PFSK-1 (cell line): ENCODE data around the gene ANKRD10.

Experiments
- POLR2AphosphoS5 ChIP-seq: IDR thresholded peaks from 2 replicates; pipeline ENCODE4 v1.6.1; 2012; ENCODE audit warnings: low read depth, mild to moderate bottlenecking, control low read depth, low read length, moderate library complexity
- TAF1 ChIP-seq: IDR thresholded peaks from 2 replicates; pipeline ENCODE4 v1.6.1; 2012; ENCODE audit warnings: low read length, control low read depth, borderline replicate concordance; ENCODE audit not compliant: insufficient read depth
- TF ChIP-seq, protein P1 (sequence below), 2 experiments: IDR thresholded peaks; 2 replicates each; pipeline versions ENCODE4 v1.6.1 to v1.8.0; 2011 to 2012; ENCODE audit warnings: low read depth in 2 of 2, low read length in 2 of 2, control low read depth in 1 of 2, inconsistent platforms in 1 of 2, mild to moderate bottlenecking in 1 of 2, moderate library complexity in 1 of 2; ENCODE audit not compliant: insufficient read depth in 1 of 2

DNA sequence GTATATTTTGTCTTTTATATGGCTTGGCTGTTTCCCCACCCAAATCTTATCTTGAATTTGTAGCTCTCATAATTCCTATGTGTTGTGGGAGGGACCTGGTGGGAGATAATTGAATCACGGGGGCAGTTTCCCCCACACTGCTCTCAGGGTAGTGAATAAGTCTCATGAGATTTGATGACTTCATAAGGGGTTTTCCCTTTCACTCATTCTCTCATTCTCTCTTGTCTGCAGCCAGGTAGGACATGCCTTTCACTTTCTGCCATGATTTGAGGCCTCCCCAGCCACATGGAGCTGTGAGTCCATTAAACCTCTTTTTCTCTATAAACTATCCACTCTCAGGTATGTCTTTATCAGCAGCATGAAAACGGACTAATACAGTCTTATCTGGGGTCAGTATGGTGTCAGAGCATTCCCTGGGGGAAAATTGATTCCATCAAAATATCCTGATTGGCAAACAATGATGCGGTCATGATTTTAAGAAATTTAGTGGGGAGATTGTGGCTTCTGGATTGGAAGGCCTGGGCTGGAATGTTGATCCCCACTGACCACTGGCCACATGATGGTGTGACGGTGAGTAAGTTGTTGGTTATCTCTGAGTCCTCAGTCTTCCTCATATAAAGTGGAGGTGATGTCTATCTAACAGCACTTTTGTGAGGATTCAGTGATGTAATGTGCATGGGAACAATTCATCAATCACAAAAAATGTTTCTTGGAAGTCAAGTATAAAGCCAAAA is 27.5 kb upstream of the ANKRD10 start:
- TF ChIP-seq POLR2AphosphoS5 (no peak), TAF1 (no peak)
- TF ChIP-seq, protein P1, sequence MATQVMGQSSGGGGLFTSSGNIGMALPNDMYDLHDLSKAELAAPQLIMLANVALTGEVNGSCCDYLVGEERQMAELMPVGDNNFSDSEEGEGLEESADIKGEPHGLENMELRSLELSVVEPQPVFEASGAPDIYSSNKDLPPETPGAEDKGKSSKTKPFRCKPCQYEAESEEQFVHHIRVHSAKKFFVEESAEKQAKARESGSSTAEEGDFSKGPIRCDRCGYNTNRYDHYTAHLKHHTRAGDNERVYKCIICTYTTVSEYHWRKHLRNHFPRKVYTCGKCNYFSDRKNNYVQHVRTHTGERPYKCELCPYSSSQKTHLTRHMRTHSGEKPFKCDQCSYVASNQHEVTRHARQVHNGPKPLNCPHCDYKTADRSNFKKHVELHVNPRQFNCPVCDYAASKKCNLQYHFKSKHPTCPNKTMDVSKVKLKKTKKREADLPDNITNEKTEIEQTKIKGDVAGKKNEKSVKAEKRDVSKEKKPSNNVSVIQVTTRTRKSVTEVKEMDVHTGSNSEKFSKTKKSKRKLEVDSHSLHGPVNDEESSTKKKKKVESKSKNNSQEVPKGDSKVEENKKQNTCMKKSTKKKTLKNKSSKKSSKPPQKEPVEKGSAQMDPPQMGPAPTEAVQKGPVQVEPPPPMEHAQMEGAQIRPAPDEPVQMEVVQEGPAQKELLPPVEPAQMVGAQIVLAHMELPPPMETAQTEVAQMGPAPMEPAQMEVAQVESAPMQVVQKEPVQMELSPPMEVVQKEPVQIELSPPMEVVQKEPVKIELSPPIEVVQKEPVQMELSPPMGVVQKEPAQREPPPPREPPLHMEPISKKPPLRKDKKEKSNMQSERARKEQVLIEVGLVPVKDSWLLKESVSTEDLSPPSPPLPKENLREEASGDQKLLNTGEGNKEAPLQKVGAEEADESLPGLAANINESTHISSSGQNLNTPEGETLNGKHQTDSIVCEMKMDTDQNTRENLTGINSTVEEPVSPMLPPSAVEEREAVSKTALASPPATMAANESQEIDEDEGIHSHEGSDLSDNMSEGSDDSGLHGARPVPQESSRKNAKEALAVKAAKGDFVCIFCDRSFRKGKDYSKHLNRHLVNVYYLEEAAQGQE (IDR thresholded peaks at IDR 0.05; ENCODE audit: insufficient read depth in 1 of 2, low read depth in 2 of 2, low read length in 2 of 2): no peak
